ENCODE data around the gene ZFAND3. TPM values are rescaled to one million over a fixed set of nuclear protein-coding genes. Genes with fewer than 3 reads are reported as not detected.

The ZFAND3 gene
- total RNA-seq, 1 donor from 2014 or later: 81.8 TPM

GRCh38 chr6:38150681-38151296 lies 331.3 kb downstream of the ZFAND3 start:
- no peak for DNase-seq
- Histone ChIP-seq H3K27me3 (ENCODE audit: low read depth) (no peaks in the 10 kb centered on the region), H3K4me3 (no peak overlapping the region), H3K36me3 (peaks cover 18% of the 10 kb centered on the region), H3K9me3 (replicated peaks) (no peaks in the 10 kb centered on the region), H3K4me1 (peaks cover 42% of the 10 kb centered on the region), H3K27ac (replicated peaks) (no peak overlapping the region)
- intact Hi-C loops (cut with micrococcal nuclease): no loop called here
- no peak for TF ChIP-seq CTCF (IDR thresholded peaks at IDR 0.05; ENCODE audit: borderline replicate concordance)

- no peaks in the 10 kb centered on the region for H3K9me3 ChIP-seq (replicated peaks)
- no peak for TF ChIP-seq CTCF (IDR thresholded peaks at IDR 0.05; ENCODE audit: borderline replicate concordance)
- H3K36me3 ChIP-seq: peaks cover 14% of the 10 kb centered on the region
- H3K4me1 ChIP-seq: peaks cover 36% of the 10 kb centered on the region
- no peak for DNase-seq
- H3K4me3 ChIP-seq: no peak overlapping the region
- no peak overlapping the region for H3K27ac ChIP-seq (replicated peaks)
- H3K27me3 ChIP-seq (ENCODE audit: low read depth): no peaks in the 10 kb centered on the region
- intact Hi-C loops (cut with micrococcal nuclease): no loop called here
Observed at GRCh38 chr6:38151580-38152500, 332.3 kb downstream of the ZFAND3 start.

GRCh38 chr6:38152620-38153019 lies 333.1 kb downstream of the ZFAND3 start:
- no peak for TF ChIP-seq CTCF (IDR thresholded peaks at IDR 0.05; ENCODE audit: borderline replicate concordance)
- no peak for DNase-seq
- Histone ChIP-seq H3K27me3 (ENCODE audit: low read depth) (no peaks in the 10 kb centered on the region), H3K4me3 (no peak overlapping the region), H3K36me3 (peaks cover 14% of the 10 kb centered on the region), H3K27ac (replicated peaks) (no peak overlapping the region), H3K4me1 (peaks cover 36% of the 10 kb centered on the region), H3K9me3 (replicated peaks) (no peaks in the 10 kb centered on the region)
- intact Hi-C loops (cut with micrococcal nuclease): no loop called here

GRCh38 chr6:38153076-38153797 lies 333.7 kb downstream of the ZFAND3 start:
- Histone ChIP-seq H3K27ac (replicated peaks) (no peak overlapping the region), H3K9me3 (replicated peaks) (no peaks in the 10 kb centered on the region), H3K27me3 (ENCODE audit: low read depth) (no peaks in the 10 kb centered on the region), H3K4me3 (no peak overlapping the region), H3K4me1 (peaks cover 35% of the 10 kb centered on the region), H3K36me3 (peaks cover 14% of the 10 kb centered on the region)
- DNase-seq: no peak
- intact Hi-C loops (cut with micrococcal nuclease): no loop called here
- no peak for TF ChIP-seq CTCF (IDR thresholded peaks at IDR 0.05; ENCODE audit: borderline replicate concordance)

- TF ChIP-seq CTCF (IDR thresholded peaks at IDR 0.05; ENCODE audit: borderline replicate concordance): no peak
- intact Hi-C loops (cut with micrococcal nuclease): no loop called here
Observed at GRCh38 chr6:38153798-38154345, 334.3 kb downstream of the ZFAND3 start.

More at GRCh38 chr6:38153798-38154345, 334.3 kb downstream of the ZFAND3 start:
- H3K9me3 ChIP-seq (replicated peaks): no peaks in the 10 kb centered on the region
- peaks cover 14% of the 10 kb centered on the region for H3K36me3 ChIP-seq
- H3K4me3 ChIP-seq: no peak overlapping the region
- H3K27me3 ChIP-seq (ENCODE audit: low read depth): no peaks in the 10 kb centered on the region
- no peak overlapping the region for H3K27ac ChIP-seq (replicated peaks)
- DNase-seq: no peak
- H3K4me1 ChIP-seq: peaks cover 30% of the 10 kb centered on the region
